Daoy (cell line): ENCODE results near the gene FAM174C. TPM values are rescaled to one million over a fixed set of nuclear protein-coding genes. Genes with fewer than 3 reads are reported as not detected.

Experiments
- DNase-seq: peaks from one replicate; pipeline ENCODE4 v3.0.0-alpha.2; 2015; ENCODE audit warnings: low read depth
- total RNA-seq: library from RNA; depleted of rRNA; stranded (reverse); fragments of >200 nt; shearing (Covaris generic); gene quantifications from 2 replicates; pipeline ENCODE4 v1.2.3, GENCODE V29; 2014

Gene FAM174C
- total RNA-seq, 1 experiment from 2014 or later = 59.0 TPM

DNA sequence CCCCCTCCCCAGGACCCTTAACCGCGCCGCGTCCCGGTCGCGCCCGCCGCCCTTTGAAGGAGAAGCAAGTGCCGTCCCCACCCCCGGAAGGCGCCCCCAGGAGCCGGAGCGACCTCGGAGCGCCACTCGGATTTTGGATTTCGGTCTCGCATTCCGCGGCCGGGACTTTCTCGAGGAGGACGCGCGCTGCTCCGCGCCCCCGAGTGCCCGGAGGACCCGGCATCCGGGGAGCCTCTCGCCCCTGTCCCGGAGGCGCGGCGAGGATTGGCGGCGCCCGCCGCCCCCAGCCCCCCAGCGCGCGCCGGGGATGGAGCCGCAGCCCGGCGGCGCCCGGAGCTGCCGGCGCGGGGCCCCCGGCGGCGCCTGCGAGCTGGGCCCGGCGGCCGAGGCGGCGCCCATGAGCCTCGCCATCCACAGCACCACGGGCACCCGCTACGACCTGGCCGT is 25.3 kb upstream of the FAM174C start:
- DNase-seq = no peak

GRCh38 chr19:1250437-1251260 is 24.7 kb upstream of the FAM174C start:
- DNase-seq = peak; percentile 61

DNA sequence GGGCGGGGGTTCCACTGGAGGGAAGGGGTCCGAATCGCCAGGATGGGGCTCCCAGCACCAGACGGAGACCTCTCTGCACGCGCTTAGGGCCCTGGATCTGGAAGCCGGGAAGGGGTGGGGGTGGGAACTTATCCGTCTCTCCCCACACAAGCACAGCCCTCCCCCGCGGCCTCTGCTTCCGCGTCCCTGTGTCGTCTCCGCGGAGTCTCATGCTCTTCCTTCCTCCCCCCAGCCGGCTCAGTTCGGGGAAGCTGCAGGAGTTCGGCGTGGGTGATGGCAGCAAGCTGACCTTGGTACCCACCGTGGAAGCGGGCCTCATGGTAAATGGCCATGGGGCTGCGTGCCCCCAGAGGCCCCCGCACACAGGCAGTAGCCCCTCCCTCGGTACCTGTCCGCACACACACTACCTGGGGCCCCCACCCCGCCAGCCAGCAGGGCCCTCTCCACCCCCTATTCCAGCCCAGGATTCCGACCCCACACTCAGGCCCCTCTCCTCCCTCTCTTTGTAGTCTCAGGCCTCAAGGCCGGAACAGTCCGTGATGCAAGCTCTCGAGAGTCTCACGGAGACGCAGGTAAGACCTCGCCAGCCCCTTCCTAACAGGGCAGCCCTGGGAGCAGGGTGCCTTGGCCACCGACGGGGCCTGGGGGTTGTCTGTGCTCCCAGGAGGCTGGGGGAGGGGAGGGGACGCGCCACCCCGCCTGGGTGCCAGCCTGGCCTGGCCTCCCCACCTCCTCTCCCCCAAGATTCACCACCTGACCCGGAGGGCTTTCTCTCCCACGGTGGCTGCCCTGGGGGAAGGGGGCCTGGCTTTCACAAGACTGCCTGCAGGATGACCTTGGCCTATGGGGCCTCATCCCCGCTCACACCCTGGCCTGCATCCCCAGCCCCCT is 23.8 kb upstream of the FAM174C start:
- DNase-seq = peak; percentile 82

DNA sequence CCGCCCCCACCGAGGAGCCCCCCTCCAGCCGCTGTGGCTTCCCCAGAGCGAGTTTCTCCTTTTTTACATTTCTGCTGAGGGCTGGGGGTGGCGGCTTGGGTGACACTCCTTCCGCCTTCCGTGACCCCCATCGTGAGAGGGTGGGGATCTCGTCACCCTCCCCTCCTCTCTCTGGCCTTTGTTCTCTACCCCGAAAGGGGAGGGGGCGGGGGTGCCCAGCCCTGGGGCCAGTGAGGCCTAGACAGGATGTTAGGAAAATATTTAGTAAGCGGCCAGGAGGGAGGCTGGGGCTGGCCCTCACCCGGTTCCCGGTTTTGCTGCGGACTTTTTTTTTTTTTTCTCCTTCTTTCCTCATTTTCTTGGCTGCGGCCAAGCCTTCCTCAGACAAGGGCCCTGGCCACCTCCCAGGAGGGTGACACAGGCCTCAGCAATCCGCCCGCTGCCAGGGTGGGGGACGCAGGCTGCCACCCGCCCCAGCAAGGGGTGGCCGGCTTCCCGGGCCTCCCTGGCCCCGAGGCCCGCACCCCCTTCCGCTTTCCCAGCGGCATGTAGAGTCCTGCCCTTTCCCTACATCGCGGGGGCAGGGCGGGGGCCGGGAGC is 23.0 kb upstream of the FAM174C start:
- DNase-seq = peak; percentile 97

GRCh38 chr19:1252821-1253513 is 22.4 kb upstream of the FAM174C start:
- peak; percentile 97 for DNase-seq

GRCh38 chr19:1253514-1254080 is 21.7 kb upstream of the FAM174C start:
- DNase-seq = no peak

DNA sequence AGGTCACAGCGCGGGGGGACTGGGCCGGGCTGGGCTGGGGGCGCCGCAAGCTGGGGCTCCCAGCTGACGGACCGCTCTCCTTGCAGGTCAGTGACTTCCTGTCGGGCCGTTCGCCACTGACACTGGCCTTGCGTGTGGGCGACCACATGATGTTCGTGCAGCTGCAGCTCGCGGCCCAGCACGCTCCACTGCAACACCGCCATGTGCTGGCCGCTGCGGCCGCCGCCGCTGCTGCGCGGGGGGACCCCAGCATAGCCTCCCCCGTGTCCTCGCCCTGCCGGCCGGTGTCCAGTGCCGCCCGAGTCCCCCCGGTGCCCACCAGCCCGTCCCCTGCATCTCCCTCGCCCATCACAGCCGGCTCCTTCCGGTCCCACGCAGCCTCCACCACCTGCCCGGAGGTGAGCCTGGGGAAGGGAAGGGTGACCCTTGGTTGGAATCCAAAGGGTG is 21.2 kb upstream of the FAM174C start:
- no peak for DNase-seq

GRCh38 chr19:1254530-1255185 is 20.7 kb upstream of the FAM174C start:
- DNase-seq = no peak

- DNase-seq = no peak
These were observed 19.9 kb upstream of the FAM174C start for GRCh38 chr19:1255186-1256161.

DNA sequence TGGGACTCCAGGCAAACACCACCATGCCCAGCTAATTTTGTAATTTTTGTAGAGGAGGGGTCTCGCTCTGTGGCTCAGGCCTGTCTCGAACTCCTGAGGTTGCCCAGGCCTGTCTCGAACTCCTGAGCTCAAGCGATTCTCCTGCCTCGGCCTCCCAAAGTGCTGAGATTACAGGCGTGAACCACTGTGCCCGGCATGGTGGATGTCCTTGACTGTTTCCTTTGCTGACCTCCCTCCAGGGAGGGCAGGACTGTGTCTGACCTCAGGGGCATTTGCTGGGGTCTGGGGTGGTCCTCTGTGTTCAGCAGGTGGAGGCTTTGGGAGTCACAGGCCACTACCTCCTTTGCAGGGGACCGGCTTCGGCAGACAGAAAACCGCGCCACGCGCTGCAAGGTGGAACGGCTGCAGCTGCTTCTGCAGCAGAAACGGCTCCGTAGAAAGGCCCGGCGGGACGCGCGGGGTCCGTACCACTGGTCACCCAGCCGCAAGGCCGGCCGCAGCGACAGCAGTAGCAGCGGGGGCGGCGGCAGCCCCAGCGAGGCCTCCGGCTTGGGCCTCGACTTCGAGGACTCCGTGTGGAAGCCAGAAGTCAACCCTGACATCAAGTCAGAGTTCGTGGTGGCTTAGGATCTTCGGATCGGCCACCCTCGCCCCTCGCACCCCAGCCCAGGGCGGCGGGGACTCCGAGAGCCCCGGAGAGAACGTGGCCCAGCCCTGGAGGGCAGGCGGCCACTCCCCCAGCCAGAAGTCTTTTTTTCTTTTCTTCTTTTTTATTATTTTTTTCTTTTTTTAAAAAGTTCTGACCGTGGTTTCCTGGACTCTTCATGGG is 18.5 kb upstream of the FAM174C start:
- no peak for DNase-seq

- DNase-seq = no peak
These were observed 17.7 kb upstream of the FAM174C start for GRCh38 chr19:1257475-1258162.

- no peak for DNase-seq
These were observed 17.2 kb upstream of the FAM174C start for GRCh38 chr19:1258163-1258492.

DNA sequence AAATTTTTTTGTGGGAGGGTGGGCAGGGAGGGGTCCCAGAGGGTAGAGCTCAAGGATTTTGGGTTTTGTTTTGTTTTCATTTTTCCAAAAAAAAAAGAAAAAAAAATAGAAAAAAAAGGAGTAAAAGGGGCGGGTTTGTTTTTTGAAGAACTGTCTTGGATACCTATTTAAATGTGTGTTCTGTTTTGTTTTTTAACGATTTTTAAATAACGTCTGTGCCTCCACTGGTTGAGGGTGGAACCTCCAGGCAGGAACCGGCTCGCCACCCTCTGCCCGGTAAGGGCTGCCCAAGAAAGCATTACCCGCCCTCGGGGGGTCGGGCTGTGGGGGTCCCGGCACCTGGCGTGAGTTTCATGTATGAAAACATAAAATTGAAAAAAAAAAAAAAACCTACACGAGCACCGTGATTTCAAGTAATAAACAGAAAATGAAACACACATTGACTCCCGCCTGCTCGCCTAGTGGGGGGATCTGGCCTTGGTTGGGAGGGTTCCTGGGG is 16.6 kb upstream of the FAM174C start:
- DNase-seq = no peak

- DNase-seq = peak; percentile 86
These were observed 16.0 kb upstream of the FAM174C start for GRCh38 chr19:1259206-1259875.

GRCh38 chr19:1259876-1260748 is 15.2 kb upstream of the FAM174C start:
- peak; percentile 59 for DNase-seq
